Measurements from ENCODE around the gene DAB1. TPM values are rescaled to one million over a fixed set of nuclear protein-coding genes. Genes with fewer than 3 reads are reported as not detected.
"Not testable (repeated sequence)": the region's sequence is repeated elsewhere in the genome, so short reads cannot be mapped to it uniquely, and the experiment has no call there.

Gene DAB1
- total RNA-seq, 6 experiments from 2014 or later: 0.13 to 1.2 (median 0.23) TPM

DNA sequence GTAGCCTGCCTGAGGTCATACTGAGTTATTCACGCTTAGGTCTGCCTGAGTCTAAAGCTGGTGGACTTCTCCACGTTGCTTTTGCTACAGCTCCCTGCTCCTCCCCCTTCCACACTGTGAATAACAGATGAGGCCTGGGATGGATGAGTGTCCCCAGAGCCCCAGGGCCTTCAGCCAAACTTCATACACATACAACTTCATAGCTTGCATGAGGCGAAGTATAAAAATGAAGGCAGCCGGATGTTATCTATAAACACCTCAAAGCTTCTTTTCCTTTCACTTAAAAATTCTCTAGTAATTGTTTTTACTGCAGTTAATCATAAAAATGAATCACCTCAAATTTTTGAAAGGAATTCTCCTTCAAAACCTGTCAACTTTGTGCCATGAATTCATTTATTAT lies 70.2 kb downstream of the DAB1 start:
- Mint-ChIP-seq H3K36me3 (ENCODE audit: low read depth) (no peaks in the 10 kb centered on the region), H3K4me3 (no peak overlapping the region), H3K9me3 (peaks cover 30% of the 10 kb centered on the region), H3K27ac (no peak overlapping the region), H3K4me1 (ENCODE audit: low read depth) (no peaks in the 10 kb centered on the region), H3K27me3 (ENCODE audit: insufficient read depth) (no peaks in the 10 kb centered on the region; the same call in none of the 2 replicates)
- DNase-seq: peak; percentile 1
- no peak for TF ChIP-seq CTCF (IDR thresholded peaks at IDR 0.05)

GRCh38 chr1:57350610-57351009 lies 73.2 kb downstream of the DAB1 start:
- H3K4me3 Mint-ChIP-seq: no peak overlapping the region
- no peak for DNase-seq
- H3K27ac Mint-ChIP-seq: no peak overlapping the region
- no peaks in the 10 kb centered on the region for H3K4me1 Mint-ChIP-seq (ENCODE audit: low read depth)
- peaks cover 38% of the 10 kb centered on the region for H3K9me3 Mint-ChIP-seq
- no peaks in the 10 kb centered on the region for H3K36me3 Mint-ChIP-seq (ENCODE audit: low read depth)
- no peak for TF ChIP-seq CTCF (IDR thresholded peaks at IDR 0.05)
- H3K27me3 Mint-ChIP-seq (ENCODE audit: insufficient read depth): no peaks in the 10 kb centered on the region; the same call in none of the 2 replicates

DNA sequence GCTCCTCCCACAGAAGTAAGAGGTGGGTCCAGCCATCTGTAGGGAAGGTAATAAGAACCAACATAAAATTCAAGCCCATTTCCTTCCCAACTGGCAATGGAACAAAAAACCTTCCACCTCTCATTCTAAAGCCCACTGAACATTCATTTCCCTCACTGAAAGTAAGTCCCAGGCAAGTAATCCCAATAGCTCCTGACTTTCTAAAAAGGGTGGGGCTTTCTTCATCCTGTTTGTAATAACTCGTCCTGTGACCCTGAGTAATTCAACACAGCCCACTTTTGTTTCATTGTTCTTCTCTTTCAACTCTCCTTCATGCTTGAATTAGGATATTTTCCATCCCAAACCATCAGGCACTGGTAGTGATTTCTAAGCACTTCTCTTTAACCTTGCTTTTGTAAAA lies 74.9 kb downstream of the DAB1 start:
- Mint-ChIP-seq H3K27me3 (ENCODE audit: insufficient read depth) (no peaks in the 10 kb centered on the region; the same call in none of the 2 replicates), H3K27ac (no peak overlapping the region), H3K9me3 (peaks cover 39% of the 10 kb centered on the region), H3K4me3 (no peak overlapping the region), H3K36me3 (ENCODE audit: low read depth) (no peaks in the 10 kb centered on the region), H3K4me1 (ENCODE audit: low read depth) (no peaks in the 10 kb centered on the region)
- no peak for TF ChIP-seq CTCF (IDR thresholded peaks at IDR 0.05)
- DNase-seq: no peak

DNA sequence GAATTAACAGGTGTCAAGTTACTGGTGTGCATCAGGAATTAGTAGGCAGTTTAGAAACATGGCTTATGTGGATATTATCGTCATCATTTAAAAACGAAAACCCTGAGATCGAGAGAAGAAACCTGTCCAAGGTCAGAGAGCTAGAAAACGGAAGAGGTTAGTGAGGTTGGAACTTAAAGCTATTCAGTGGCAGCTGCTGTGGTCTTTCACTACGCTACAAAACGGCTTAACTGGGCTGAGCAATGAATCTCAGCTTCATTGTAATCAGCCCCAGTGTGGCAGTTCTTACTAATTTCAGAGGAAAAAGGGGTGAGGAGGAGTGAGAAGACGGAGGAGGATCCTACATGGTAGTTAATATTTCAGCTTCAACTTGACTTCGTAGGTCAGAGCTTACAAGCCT lies 77.9 kb downstream of the DAB1 start:
- no peak for DNase-seq
- no peak for TF ChIP-seq CTCF (IDR thresholded peaks at IDR 0.05)
- Mint-ChIP-seq H3K4me1 (ENCODE audit: low read depth) (no peaks in the 10 kb centered on the region), H3K36me3 (ENCODE audit: low read depth) (no peaks in the 10 kb centered on the region), H3K27ac (no peak overlapping the region), H3K4me3 (no peak overlapping the region), H3K9me3 (peaks cover 42% of the 10 kb centered on the region), H3K27me3 (ENCODE audit: insufficient read depth) (no peaks in the 10 kb centered on the region; the same call in 1 of the 2 replicates)

GRCh38 chr1:57344265-57344664 lies 79.6 kb downstream of the DAB1 start:
- Mint-ChIP-seq H3K36me3 (ENCODE audit: low read depth) (no peaks in the 10 kb centered on the region), H3K4me1 (ENCODE audit: low read depth) (no peaks in the 10 kb centered on the region), H3K4me3 (no peak overlapping the region), H3K27me3 (ENCODE audit: insufficient read depth) (no peaks in the 10 kb centered on the region; the same call in 1 of the 2 replicates), H3K27ac (no peak overlapping the region), H3K9me3 (peaks cover 44% of the 10 kb centered on the region)
- no peak for DNase-seq
- no peak for TF ChIP-seq CTCF (IDR thresholded peaks at IDR 0.05)

GRCh38 chr1:57343298-57343915 lies 80.5 kb downstream of the DAB1 start:
- H3K4me3 Mint-ChIP-seq; H3K27ac Mint-ChIP-seq; H3K27me3 Mint-ChIP-seq (ENCODE audit: insufficient read depth); H3K36me3 Mint-ChIP-seq (ENCODE audit: low read depth); DNase-seq; H3K4me1 Mint-ChIP-seq (ENCODE audit: low read depth): not testable (repeated sequence)
- peaks cover 39% of the 10 kb centered on the region for H3K9me3 Mint-ChIP-seq

Data from HFFc6 (cell line).